ENCODE data around the gene DNAH8. TPM values are rescaled to one million over a fixed set of nuclear protein-coding genes. Genes with fewer than 3 reads are reported as not detected.

Gene DNAH8
- total RNA-seq, 1 donor from 2014 or later: 0.24 TPM

DNA sequence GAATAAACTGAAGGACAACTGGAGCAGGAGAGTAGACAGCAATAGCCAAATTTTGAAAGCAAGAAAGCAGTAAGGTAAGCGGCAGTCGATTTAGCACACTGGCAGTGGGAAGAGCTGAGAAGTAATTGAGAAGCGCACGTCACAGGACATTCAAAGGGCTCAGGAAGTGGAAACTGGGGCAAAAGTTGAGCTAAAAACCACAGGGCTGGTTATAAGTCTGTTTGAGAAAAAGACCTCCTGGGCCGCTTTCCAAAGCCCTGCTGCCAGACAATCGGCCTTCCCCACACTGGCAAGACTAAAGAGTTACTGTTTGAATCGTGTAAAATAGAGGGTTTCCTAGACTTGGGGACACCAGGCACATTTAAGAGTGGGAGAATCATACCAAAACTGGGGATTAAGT lies 161.4 kb downstream of the DNAH8 start:
- Mint-ChIP-seq H3K27me3 (ENCODE audit: unreplicated experiment) (peaks cover 44% of the 10 kb centered on the region), H3K27ac (ENCODE audit: unreplicated experiment) (no peak overlapping the region), H3K4me3 (ENCODE audit: unreplicated experiment) (no peak overlapping the region), H3K36me3 (ENCODE audit: unreplicated experiment) (no peaks in the 10 kb centered on the region), H3K4me1 (ENCODE audit: unreplicated experiment) (no peaks in the 10 kb centered on the region), H3K9me3 (ENCODE audit: unreplicated experiment) (peaks cover 12% of the 10 kb centered on the region)
- TF ChIP-seq, protein P1, sequence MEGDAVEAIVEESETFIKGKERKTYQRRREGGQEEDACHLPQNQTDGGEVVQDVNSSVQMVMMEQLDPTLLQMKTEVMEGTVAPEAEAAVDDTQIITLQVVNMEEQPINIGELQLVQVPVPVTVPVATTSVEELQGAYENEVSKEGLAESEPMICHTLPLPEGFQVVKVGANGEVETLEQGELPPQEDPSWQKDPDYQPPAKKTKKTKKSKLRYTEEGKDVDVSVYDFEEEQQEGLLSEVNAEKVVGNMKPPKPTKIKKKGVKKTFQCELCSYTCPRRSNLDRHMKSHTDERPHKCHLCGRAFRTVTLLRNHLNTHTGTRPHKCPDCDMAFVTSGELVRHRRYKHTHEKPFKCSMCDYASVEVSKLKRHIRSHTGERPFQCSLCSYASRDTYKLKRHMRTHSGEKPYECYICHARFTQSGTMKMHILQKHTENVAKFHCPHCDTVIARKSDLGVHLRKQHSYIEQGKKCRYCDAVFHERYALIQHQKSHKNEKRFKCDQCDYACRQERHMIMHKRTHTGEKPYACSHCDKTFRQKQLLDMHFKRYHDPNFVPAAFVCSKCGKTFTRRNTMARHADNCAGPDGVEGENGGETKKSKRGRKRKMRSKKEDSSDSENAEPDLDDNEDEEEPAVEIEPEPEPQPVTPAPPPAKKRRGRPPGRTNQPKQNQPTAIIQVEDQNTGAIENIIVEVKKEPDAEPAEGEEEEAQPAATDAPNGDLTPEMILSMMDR (IDR thresholded peaks at IDR 0.05): no peak
- no peak for DNase-seq (ENCODE audit: extremely low spot score, unreplicated experiment)

GRCh38 chr6:38877721-38878120 lies 162.6 kb downstream of the DNAH8 start:
- H3K4me3 Mint-ChIP-seq (ENCODE audit: unreplicated experiment): no peak overlapping the region
- H3K4me1 Mint-ChIP-seq (ENCODE audit: unreplicated experiment): no peaks in the 10 kb centered on the region
- H3K36me3 Mint-ChIP-seq (ENCODE audit: unreplicated experiment): no peaks in the 10 kb centered on the region
- TF ChIP-seq, protein P1 (IDR thresholded peaks at IDR 0.05): no peak
- H3K27me3 Mint-ChIP-seq (ENCODE audit: unreplicated experiment): peaks cover 42% of the 10 kb centered on the region
- H3K9me3 Mint-ChIP-seq (ENCODE audit: unreplicated experiment): peaks cover 12% of the 10 kb centered on the region
- DNase-seq (ENCODE audit: extremely low spot score, unreplicated experiment): no peak
- H3K27ac Mint-ChIP-seq (ENCODE audit: unreplicated experiment): no peak overlapping the region

DNA sequence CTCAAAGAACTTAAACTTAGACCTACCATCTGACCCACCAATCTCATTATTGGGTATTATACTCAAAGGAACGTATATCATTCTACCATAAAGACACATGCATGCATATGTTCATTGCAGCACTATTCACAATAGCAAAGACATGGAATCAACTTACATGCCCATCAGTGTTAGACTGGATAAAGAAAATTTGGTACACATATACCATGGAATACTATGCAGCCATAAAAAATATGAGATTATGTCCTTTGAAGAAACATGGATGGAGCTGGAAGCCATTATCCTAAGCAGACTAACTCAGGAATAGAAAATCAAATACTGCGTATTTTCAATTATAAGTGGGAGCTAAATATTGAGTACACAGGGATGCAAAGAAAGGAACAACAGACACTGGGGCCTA lies 167.0 kb downstream of the DNAH8 start:
- Mint-ChIP-seq H3K27ac (ENCODE audit: unreplicated experiment) (no peak overlapping the region), H3K27me3 (ENCODE audit: unreplicated experiment) (peaks cover 27% of the 10 kb centered on the region), H3K4me1 (ENCODE audit: unreplicated experiment) (no peaks in the 10 kb centered on the region), H3K36me3 (ENCODE audit: unreplicated experiment) (no peaks in the 10 kb centered on the region), H3K9me3 (ENCODE audit: unreplicated experiment) (peaks cover 12% of the 10 kb centered on the region), H3K4me3 (ENCODE audit: unreplicated experiment) (no peak overlapping the region)
- DNase-seq (ENCODE audit: extremely low spot score, unreplicated experiment): no peak
- TF ChIP-seq, protein P1 (IDR thresholded peaks at IDR 0.05): no peak

- Mint-ChIP-seq H3K27me3 (ENCODE audit: unreplicated experiment) (peaks cover 41% of the 10 kb centered on the region), H3K36me3 (ENCODE audit: unreplicated experiment) (no peaks in the 10 kb centered on the region)
Observed at GRCh38 chr6:38897507-38897906, 182.4 kb downstream of the DNAH8 start.

GRCh38 chr6:38901802-38902522 lies 186.9 kb downstream of the DNAH8 start:
- no peak overlapping the region for H3K27ac Mint-ChIP-seq (ENCODE audit: unreplicated experiment)
- H3K4me3 Mint-ChIP-seq (ENCODE audit: unreplicated experiment): no peak overlapping the region
- no peaks in the 10 kb centered on the region for H3K9me3 Mint-ChIP-seq (ENCODE audit: unreplicated experiment)
- no peaks in the 10 kb centered on the region for H3K36me3 Mint-ChIP-seq (ENCODE audit: unreplicated experiment)
- DNase-seq (ENCODE audit: extremely low spot score, unreplicated experiment): no peak
- TF ChIP-seq, protein P1 (IDR thresholded peaks at IDR 0.05): no peak
- H3K27me3 Mint-ChIP-seq (ENCODE audit: unreplicated experiment): peaks cover 25% of the 10 kb centered on the region
- H3K4me1 Mint-ChIP-seq (ENCODE audit: unreplicated experiment): no peaks in the 10 kb centered on the region

More at GRCh38 chr6:38897507-38897906, 182.4 kb downstream of the DNAH8 start:
- Mint-ChIP-seq H3K4me3 (ENCODE audit: unreplicated experiment) (no peak overlapping the region), H3K27ac (ENCODE audit: unreplicated experiment) (no peak overlapping the region), H3K9me3 (ENCODE audit: unreplicated experiment) (no peaks in the 10 kb centered on the region), H3K4me1 (ENCODE audit: unreplicated experiment) (no peaks in the 10 kb centered on the region)
- no peak for DNase-seq (ENCODE audit: extremely low spot score, unreplicated experiment)
- TF ChIP-seq, protein P1 (IDR thresholded peaks at IDR 0.05): no peak
